Cardiac fibroblast (primary cell): ENCODE measurements around the gene C1orf21.

ENCODE experiments used
- DNase-seq, 2 donors: peaks; one replicate each; pipeline versions ENCODE4 v3.0.0 to v3.0.0-alpha.2; 2010; ENCODE audit warnings: low read depth in 2 of 2
- H3K4me3 ChIP-seq, 2 donors: replicated peaks in 1 of 2; 1 replicate in 1 of 2; 2 replicates in 1 of 2; pipeline ENCODE4 v1.5.1; 2011; ENCODE audit warnings: low read depth in 2 of 2, low read length in 2 of 2, mild to moderate bottlenecking in 2 of 2, moderate library complexity in 1 of 2
- TF ChIP-seq, protein P1 (sequence below): IDR thresholded peaks from one replicate; pipeline ENCODE4 v1.5.1; 2011; ENCODE audit warnings: low read depth, mild to moderate bottlenecking, low read length, inconsistent platforms

C1orf21 gene

GRCh38 chr1:184455786-184456185 is 69.0 kb downstream of the C1orf21 start:
- H3K4me3 ChIP-seq: no peak overlapping the region
- TF ChIP-seq, protein P1, sequence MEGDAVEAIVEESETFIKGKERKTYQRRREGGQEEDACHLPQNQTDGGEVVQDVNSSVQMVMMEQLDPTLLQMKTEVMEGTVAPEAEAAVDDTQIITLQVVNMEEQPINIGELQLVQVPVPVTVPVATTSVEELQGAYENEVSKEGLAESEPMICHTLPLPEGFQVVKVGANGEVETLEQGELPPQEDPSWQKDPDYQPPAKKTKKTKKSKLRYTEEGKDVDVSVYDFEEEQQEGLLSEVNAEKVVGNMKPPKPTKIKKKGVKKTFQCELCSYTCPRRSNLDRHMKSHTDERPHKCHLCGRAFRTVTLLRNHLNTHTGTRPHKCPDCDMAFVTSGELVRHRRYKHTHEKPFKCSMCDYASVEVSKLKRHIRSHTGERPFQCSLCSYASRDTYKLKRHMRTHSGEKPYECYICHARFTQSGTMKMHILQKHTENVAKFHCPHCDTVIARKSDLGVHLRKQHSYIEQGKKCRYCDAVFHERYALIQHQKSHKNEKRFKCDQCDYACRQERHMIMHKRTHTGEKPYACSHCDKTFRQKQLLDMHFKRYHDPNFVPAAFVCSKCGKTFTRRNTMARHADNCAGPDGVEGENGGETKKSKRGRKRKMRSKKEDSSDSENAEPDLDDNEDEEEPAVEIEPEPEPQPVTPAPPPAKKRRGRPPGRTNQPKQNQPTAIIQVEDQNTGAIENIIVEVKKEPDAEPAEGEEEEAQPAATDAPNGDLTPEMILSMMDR: no peak
- no peak for DNase-seq

DNA sequence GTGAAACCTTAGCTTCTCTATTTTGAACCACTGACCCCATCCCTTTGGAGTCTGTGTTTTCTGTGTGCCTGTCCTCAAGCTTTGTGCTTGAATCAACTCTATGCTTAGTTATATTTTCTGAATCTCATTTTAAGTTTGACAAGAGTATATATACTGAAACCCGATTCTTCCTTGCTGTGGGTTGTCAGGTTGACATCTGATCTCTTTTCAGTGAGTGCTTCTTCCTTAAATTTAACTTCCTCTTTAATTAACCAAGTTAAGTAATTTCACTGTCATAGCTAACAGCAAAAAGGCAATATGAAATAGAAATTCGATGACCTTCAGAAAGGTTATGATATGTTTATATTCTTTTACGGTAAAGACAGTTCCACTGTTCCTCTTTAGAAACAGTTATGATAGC is 69.4 kb downstream of the C1orf21 start:
- DNase-seq: no peak
- TF ChIP-seq, protein P1: no peak
- no peak overlapping the region for H3K4me3 ChIP-seq

DNA sequence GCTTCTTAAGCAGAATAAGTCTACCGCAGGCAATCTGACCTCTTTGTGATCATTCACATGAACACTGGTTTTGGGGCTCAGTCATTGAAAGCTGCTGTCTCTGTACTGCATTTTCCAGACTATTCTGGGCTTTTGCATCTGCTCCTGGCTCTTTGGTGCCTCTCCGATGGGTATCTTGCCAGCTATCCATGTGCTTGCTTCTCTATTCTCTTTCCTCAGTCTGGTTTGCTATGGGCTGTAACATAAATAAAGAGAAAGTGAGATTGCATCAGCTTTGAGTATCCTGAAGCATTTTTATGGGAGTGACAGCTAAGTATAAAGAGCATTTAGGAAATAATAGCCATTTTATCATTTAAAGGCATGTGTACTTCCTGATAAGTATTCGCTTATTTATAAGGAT is 70.7 kb downstream of the C1orf21 start:
- TF ChIP-seq, protein P1: no peak
- no peak overlapping the region for H3K4me3 ChIP-seq
- peak in 1 of 2 donors; percentile 29 for DNase-seq

DNA sequence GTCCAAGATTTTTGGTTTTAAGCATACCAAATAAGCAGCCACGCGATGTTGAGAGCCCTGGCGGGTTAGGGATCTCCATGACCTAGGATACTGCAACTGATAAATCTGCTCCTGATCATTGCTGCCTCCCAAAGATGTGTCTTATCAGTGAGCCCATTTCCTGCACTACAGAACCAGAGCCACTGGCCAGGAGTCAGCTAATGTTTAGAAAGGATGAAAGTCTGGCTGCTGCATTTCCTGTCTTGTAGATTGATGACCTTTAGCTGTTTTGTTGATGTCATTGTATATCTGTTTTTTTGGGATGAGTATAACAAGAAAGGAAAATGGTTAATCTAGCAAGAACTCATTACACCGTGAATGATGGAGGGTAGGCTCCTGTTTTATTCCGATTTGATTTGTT is 74.5 kb downstream of the C1orf21 start:
- no peak for DNase-seq
- TF ChIP-seq, protein P1: no peak
- no peak overlapping the region for H3K4me3 ChIP-seq

DNA sequence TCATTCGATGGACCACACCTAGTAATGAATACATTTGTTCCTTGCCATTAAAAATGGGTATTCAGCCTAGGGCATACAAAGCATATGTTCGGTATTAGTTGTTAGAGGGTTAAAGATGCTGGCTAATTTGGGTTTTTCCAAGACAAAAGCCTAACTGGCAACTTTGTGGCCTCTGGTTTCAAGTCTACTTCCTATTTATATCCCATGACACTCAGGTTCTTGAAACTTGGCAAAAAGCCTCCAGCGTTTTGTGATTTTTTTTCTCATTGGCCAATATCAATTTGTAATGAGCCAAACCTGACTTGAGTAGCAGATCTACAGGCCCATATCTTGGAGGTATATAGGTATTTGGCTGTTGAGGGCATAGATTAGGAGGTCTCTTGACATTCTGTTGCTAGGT is 75.3 kb downstream of the C1orf21 start:
- no peak for DNase-seq
- H3K4me3 ChIP-seq: no peak overlapping the region
- TF ChIP-seq, protein P1: no peak

DNA sequence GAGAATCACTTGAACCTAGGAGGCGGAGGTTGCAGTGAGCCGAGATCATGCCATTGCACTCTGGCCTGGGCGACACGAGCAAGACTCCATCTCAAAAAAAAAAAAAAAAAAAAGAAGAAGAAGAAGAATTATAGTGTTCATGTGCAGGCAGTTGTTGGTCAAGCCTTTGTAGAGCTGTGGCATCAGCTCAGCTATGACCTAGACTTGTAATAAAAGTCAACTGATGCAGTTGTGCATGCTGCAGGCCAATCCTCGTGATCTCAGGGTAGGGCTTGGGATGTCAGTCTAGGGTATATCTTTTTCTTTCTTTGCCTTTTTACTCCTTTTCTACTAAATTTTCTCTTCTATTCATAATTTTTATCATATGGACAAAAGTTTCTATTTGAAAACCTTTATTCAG is 76.2 kb downstream of the C1orf21 start:
- TF ChIP-seq, protein P1: no peak
- DNase-seq: no peak
- no peak overlapping the region for H3K4me3 ChIP-seq

DNA sequence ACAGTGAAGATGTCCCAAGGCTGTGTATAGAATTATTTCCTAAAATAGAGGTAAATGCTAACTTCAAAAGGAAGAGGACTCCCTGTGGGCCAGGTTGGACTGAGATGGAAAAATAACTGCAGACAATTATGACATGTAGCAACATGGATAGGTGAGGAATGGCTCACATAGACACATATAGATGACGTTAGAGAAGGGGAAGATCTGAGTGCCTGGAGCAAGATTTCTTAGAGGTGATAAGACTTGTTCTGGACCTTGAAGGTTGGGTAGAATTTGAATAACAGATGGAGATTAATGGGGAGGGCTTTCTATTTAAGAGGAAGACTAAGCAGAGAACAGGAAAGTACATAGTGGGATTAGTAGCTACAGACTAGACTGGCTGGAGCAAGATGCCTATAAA is 76.9 kb downstream of the C1orf21 start:
- TF ChIP-seq, protein P1: no peak
- no peak overlapping the region for H3K4me3 ChIP-seq
- no peak for DNase-seq
